Fibroblast of lung (primary cell): ENCODE data around the gene WTAP.

Experiments used
- CTCF ChIP-seq, 2 donors: IDR thresholded peaks in 1 of 2; conservative IDR thresholded peaks in 1 of 2; 1 replicate in 1 of 2; 2 replicates in 1 of 2; pipeline ENCODE4 v1.5.1; 2011 to 2012; ENCODE audit warnings: low read length in 2 of 2, control low read depth in 1 of 2, inconsistent platforms in 1 of 2, low read depth in 1 of 2, mild to moderate bottlenecking in 1 of 2
- EZH2 ChIP-seq: IDR thresholded peaks from 2 replicates; pipeline ENCODE4 v1.5.1; 2012; ENCODE audit warnings: low read length, control low read depth, mild to moderate bottlenecking; ENCODE audit errors: missing control alignments

DNA sequence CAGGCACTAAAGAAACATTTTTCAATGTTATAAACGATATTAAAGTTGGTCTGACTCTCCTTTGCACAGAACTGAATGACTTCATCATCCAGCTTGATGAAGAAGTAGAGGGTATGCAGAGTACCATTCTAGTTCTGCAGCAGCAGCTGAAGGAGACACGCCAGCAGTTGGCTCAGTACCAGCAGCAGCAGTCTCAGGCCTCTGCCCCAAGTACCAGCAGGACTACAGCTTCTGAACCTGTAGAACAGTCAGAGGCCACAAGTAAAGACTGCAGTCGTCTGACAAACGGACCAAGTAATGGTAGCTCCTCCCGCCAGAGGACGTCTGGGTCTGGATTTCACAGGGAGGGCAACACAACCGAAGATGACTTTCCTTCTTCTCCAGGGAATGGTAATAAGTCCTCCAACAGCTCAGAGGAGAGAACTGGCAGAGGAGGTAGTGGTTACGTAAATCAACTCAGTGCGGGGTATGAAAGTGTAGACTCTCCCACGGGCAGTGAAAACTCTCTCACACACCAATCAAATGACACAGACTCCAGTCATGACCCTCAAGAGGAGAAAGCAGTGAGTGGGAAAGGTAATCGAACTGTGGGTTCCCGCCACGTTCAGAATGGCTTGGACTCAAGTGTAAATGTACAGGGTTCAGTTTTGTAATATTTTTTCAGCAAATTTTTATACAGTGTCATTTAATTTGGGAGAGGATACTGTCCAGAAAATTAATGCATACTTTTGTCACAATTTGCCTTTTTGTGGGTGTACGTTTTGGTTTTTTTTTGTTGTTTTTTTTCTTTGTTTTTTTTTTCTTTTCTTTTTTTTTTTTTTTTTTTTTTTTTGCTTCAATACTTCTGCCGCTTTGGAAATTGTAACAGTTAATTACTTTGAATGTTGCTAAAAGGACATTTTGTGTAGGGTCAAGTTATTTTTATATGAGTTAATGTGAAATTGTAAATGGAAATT is 27.9 kb downstream of the WTAP start:
- no peak for TF ChIP-seq CTCF (conservative IDR thresholded peaks at IDR 0.05 in 1 of 2, IDR thresholded peaks at IDR 0.05 in 1 of 2; ENCODE audit: low read depth in 1 of 2, low read length in 2 of 2)
- no peak for TF ChIP-seq EZH2
